IPS DF 6.9 (cell line): Measurements from ENCODE around the gene URGCP.

ENCODE experiments used
- DNase-seq: peaks from one replicate; pipeline ENCODE4 v3.0.0-alpha.2; 2013; ENCODE audit warnings: low read depth, low spot score
- H3K27ac ChIP-seq: one replicate; pipeline ENCODE4 v1.5.1; 2013; ENCODE audit warnings: low read length, control low read depth
- H3K27me3 ChIP-seq: 2 replicates; pipeline ENCODE4 v1.6.1; 2013; ENCODE audit warnings: mild to moderate bottlenecking, low read length; ENCODE audit not compliant: control insufficient read depth, insufficient read depth
- H3K36me3 ChIP-seq: 2 replicates; pipeline ENCODE4 v1.6.1; 2013; ENCODE audit warnings: low read length; ENCODE audit not compliant: control insufficient read depth, insufficient read depth
- H3K4me1 ChIP-seq: 2 replicates; pipeline ENCODE4 v1.6.1; 2013; ENCODE audit warnings: low read length; ENCODE audit not compliant: control insufficient read depth, insufficient read depth
- H3K4me3 ChIP-seq: 2 replicates; pipeline ENCODE4 v1.5.1; 2013; ENCODE audit warnings: mild to moderate bottlenecking, low read length
- H3K9me3 ChIP-seq: 2 replicates; pipeline ENCODE4 v1.6.1; 2013; ENCODE audit warnings: low read length, inconsistent platforms; ENCODE audit not compliant: control insufficient read depth, insufficient read depth
- WGBS: extraction: QIAGEN DNeasy Blood & Tissue Kit; methylation state at CpG from one replicate; pipeline ENCODE4 v1.1.7; 2013; ENCODE audit warnings: mixed read lengths, missing lambda C conversion rate; ENCODE audit not compliant: insufficient read length, insufficient coverage; 5-methylcytosine and 5-hydroxymethylcytosine counted together

URGCP gene

GRCh38 chr7:43938892-43939482 is 32.6 kb upstream of the URGCP start:
- Histone ChIP-seq H3K36me3 (no peaks in the 10 kb centered on the region), H3K4me3 (no peak overlapping the region), H3K4me1 (no peaks in the 10 kb centered on the region), H3K27ac (no peak overlapping the region), H3K27me3 (no peaks in the 10 kb centered on the region), H3K9me3 (no peaks in the 10 kb centered on the region)
- DNase-seq = no peak
- WGBS = no CpG with 5 or more reads among the region's 4 CpGs

- no CpG with 5 or more reads among the region's 3 CpGs for WGBS
- no peak overlapping the region for H3K27ac ChIP-seq
- no peak overlapping the region for H3K4me3 ChIP-seq
- H3K27me3 ChIP-seq = no peaks in the 10 kb centered on the region
- H3K36me3 ChIP-seq = no peaks in the 10 kb centered on the region
- no peak for DNase-seq
- H3K4me1 ChIP-seq = no peaks in the 10 kb centered on the region
- no peaks in the 10 kb centered on the region for H3K9me3 ChIP-seq
Observed at GRCh38 chr7:43937444-43937843, 31.0 kb upstream of the URGCP start.

- H3K36me3 ChIP-seq = no peaks in the 10 kb centered on the region
- no CpG with 5 or more reads among the region's 3 CpGs for WGBS
- H3K4me1 ChIP-seq = no peaks in the 10 kb centered on the region
- H3K4me3 ChIP-seq = no peak overlapping the region
- H3K27me3 ChIP-seq = no peaks in the 10 kb centered on the region
- no peak overlapping the region for H3K27ac ChIP-seq
- H3K9me3 ChIP-seq = no peaks in the 10 kb centered on the region
- DNase-seq = no peak
Observed at GRCh38 chr7:43933902-43934560, 27.6 kb upstream of the URGCP start.

GRCh38 chr7:43931346-43931745 is 24.9 kb upstream of the URGCP start:
- Histone ChIP-seq H3K4me1 (no peaks in the 10 kb centered on the region), H3K4me3 (no peak overlapping the region), H3K36me3 (no peaks in the 10 kb centered on the region), H3K27ac (no peak overlapping the region), H3K27me3 (0 out of 2 replicates have a peak, but pooled peaks cover 2% of the 10 kb centered on the region), H3K9me3 (no peaks in the 10 kb centered on the region)
- no peak for DNase-seq
- no CpG with 5 or more reads among the region's 7 CpGs for WGBS

GRCh38 chr7:43929529-43930457 is 23.4 kb upstream of the URGCP start:
- no peaks in the 10 kb centered on the region for H3K4me1 ChIP-seq
- no peaks in the 10 kb centered on the region for H3K9me3 ChIP-seq
- no peaks in the 10 kb centered on the region for H3K36me3 ChIP-seq
- no peak overlapping the region for H3K27ac ChIP-seq
- no peak overlapping the region for H3K4me3 ChIP-seq
- peaks cover 2% of the 10 kb centered on the region; the same call in 1 of the 2 replicates for H3K27me3 ChIP-seq
- WGBS = no CpG with 5 or more reads among the region's 5 CpGs
- DNase-seq = no peak

GRCh38 chr7:43927810-43928209 is 21.4 kb upstream of the URGCP start:
- no peaks in the 10 kb centered on the region for H3K36me3 ChIP-seq
- H3K27ac ChIP-seq = no peak overlapping the region
- H3K9me3 ChIP-seq = no peaks in the 10 kb centered on the region
- no CpG with 5 or more reads among the region's 4 CpGs for WGBS
- no peak overlapping the region for H3K4me3 ChIP-seq
- peaks cover 2% of the 10 kb centered on the region; the same call in 1 of the 2 replicates for H3K27me3 ChIP-seq
- DNase-seq = no peak
- no peaks in the 10 kb centered on the region for H3K4me1 ChIP-seq

- DNase-seq = no peak
- Histone ChIP-seq H3K36me3 (no peaks in the 10 kb centered on the region), H3K27me3 (peaks cover 2% of the 10 kb centered on the region; the same call in 1 of the 2 replicates), H3K4me3 (peak overlapping the region; percentile 32; the same call in 1 of the 2 replicates), H3K9me3 (no peaks in the 10 kb centered on the region), H3K4me1 (no peaks in the 10 kb centered on the region), H3K27ac (no peak overlapping the region)
- no CpG with 5 or more reads among the region's 6 CpGs for WGBS
Observed at GRCh38 chr7:43926798-43927123, 20.4 kb upstream of the URGCP start.

GRCh38 chr7:43925984-43926797 is 19.8 kb upstream of the URGCP start, which contains the start of gene UBE2D4:
Gene UBE2D4 (plus strand): TSS chr7:43926436. CDS start chr7:43926533, 97 bp downstream.
- no peaks in the 10 kb centered on the region for H3K4me1 ChIP-seq
- no peak within 1 kb of the TSS for H3K27ac ChIP-seq
- H3K4me3 ChIP-seq = peak within 1 kb of the TSS; percentile 32; the same call in 1 of the 2 replicates
- H3K36me3 ChIP-seq = no peaks in the 10 kb centered on the region
- H3K9me3 ChIP-seq = no peaks in the 10 kb centered on the region
- peaks cover 2% of the 10 kb centered on the region; the same call in 1 of the 2 replicates for H3K27me3 ChIP-seq
- no CpG with 5 or more reads among the region's 82 CpGs for WGBS
- peak; percentile 50 for DNase-seq

GRCh38 chr7:43922726-43923125 is 16.3 kb upstream of the URGCP start:
- no CpG with 5 or more reads among the region's 4 CpGs for WGBS

GRCh38 chr7:43921423-43921822 is 15.0 kb upstream of the URGCP start:
- Histone ChIP-seq H3K4me1 (no peaks in the 10 kb centered on the region), H3K27me3 (no peaks in the 10 kb centered on the region; the same call in 1 of the 2 replicates), H3K27ac (no peak overlapping the region), H3K4me3 (no peak overlapping the region), H3K9me3 (0 out of 2 replicates have a peak, but pooled peaks cover 2% of the 10 kb centered on the region), H3K36me3 (no peaks in the 10 kb centered on the region)
- WGBS = no CpG with 5 or more reads among the region's 2 CpGs
- DNase-seq = no peak

More at GRCh38 chr7:43922726-43923125, 16.3 kb upstream of the URGCP start:
- Histone ChIP-seq H3K36me3 (no peaks in the 10 kb centered on the region), H3K27ac (no peak overlapping the region), H3K4me3 (no peak overlapping the region), H3K4me1 (no peaks in the 10 kb centered on the region), H3K9me3 (no peaks in the 10 kb centered on the region), H3K27me3 (peaks cover 2% of the 10 kb centered on the region; the same call in 1 of the 2 replicates)
- DNase-seq = no peak
